ENCODE measurements around the gene CDX1.
A peak's percentile ranks its signal among the peaks of the same experiment; 100 is the strongest.

The CDX1 gene

DNA sequence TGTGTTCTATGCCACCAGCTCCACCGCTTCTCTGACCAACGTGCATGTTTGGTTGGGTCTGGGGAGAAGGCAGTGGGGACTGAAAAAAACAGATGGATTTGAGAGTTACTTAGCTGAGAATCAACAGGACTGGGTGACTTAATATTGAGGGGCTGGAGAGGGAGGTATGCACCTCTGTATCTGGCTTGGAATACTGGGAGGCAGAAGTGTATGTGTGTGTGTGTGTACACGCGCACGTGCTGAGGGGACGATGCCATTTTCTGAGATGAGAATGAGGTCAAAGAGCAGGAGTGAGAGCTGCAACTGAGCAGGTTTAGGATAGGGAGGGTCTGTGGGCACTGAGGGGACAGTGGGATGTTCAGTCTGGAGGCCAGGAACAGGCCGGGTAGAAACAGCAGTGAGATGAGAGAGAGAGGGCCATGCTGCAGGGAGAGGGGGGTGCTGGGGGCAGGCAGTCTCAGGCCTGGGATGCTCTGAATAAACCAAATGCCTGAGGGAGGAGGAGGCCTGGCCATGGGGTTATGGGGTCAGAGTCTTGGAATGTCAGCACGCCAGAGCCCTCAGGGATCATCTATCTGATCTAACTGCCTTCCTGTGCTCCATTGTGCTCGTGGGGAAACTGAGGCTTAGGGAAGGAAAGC lies 24.9 kb upstream of the CDX1 start:
- peaks cover 95 to 100% (median 100%) of the 10 kb centered on the region in 10 experiments for H3K4me1 ChIP-seq

DNA sequence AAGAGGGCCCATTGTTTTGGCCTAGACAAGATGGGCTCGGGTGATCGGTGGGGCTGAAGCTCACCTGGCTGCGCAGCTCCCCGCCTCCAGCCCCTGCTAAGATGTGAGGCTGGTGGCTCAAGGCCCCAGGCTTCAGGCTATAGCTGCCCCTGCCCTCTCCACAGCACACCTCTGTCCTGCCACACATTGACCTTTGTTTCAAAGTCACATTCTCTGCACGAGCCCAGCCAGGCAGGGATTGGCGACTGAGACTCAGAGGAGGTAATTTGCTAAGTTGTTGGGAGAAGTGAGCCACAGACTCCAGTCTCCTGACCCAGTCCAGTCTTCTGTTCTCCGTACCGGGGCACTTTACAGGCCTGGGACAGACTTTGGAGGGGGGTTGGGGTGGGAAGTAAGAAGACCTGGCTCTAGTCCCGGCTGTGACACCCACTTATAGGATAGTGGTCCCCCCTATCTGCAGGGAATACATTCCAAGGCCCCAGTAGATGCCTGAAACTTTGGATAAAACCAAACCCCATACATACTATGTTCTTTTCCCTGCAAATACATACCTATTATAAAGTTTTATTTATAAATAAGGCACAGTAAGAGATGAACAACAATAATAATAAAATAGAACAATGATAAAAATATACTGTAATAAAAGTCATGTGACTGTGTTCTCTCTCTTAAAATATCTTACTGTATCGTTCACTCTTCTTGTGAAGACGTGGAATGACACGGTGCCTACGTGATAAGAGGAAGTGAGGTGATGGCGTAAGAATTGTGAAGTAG lies 24.2 kb upstream of the CDX1 start:
- Histone ChIP-seq H3K9ac (peak overlapping the region in 9 of 11 experiments; percentile 23 to 80 (median 76); a peak in 16 of 22 replicates), H3K36me3 (peaks cover 0 to 3% (median 0%) of the 10 kb centered on the region in 11 experiments; a peak in 5 of 22 replicates), H3K27me3 (no peaks in the 10 kb centered on the region), H3K4me3 (no peak overlapping the region; a peak in 1 of 20 replicates), H4K20me1 (no peaks in the 10 kb centered on the region), H3K4me2 (peak overlapping the region; percentile 90 to 100 (median 98)), H3K9me3 (replicated peaks in 1 of 11) (no peaks in the 10 kb centered on the region), H3K27ac (peak overlapping the region; percentile 15 to 91 (median 84); a peak in 21 of 22 replicates), H3K4me1 (peaks cover 92 to 100% (median 100%) of the 10 kb centered on the region in 10 experiments)
- TF ChIP-seq Cebpa-rat (IDR thresholded peaks at IDR 0.05): 0 out of 22 replicates have a peak, but pooled peaks of 1 of the 11 experiments have one; percentile 13

More for the DNA sequence above, 24.9 kb upstream of the CDX1 start:
- Histone ChIP-seq H3K9ac (peak overlapping the region in 9 of 11 experiments; percentile 13 to 79 (median 30); a peak in 15 of 22 replicates), H3K27ac (peak overlapping the region in 10 of 11 experiments; percentile 72 to 91 (median 84); a peak in 20 of 22 replicates), H3K27me3 (no peaks in the 10 kb centered on the region), H3K4me2 (peak overlapping the region; percentile 39 to 100 (median 98)), H4K20me1 (no peaks in the 10 kb centered on the region), H3K4me3 (no peak overlapping the region), H3K36me3 (peaks cover 0 to 11% (median 6%) of the 10 kb centered on the region in 11 experiments; a peak in 12 of 22 replicates), H3K9me3 (replicated peaks in 1 of 11) (no peaks in the 10 kb centered on the region)
- no peak for TF ChIP-seq Cebpa-rat (IDR thresholded peaks at IDR 0.05)

DNA sequence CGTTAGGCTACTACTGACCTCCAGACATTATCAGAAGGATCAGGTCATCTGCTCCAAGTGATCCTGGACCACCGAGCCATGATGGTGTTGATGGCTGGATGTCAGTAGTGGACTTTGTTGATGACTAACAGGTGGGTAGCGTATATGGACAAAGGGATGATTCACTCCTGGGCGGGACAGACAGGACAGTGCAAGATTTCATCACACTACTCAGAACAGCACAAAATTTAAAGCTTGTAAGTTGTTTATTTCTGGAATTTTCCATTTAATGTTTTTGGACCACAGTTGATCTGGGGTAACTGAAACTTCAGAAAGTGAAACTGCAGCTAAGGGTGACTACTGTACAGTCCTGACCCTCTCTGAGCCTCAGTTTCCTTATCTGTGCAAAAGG lies 23.6 kb upstream of the CDX1 start:
- peak overlapping the region; percentile 63 to 80 (median 77); a peak in 20 of 22 replicates for H3K9ac ChIP-seq
- peak overlapping the region; percentile 90 to 100 (median 98) for H3K4me2 ChIP-seq
- peak overlapping the region; percentile 70 to 91 (median 84); a peak in 21 of 22 replicates for H3K27ac ChIP-seq
- peaks cover 0 to 4% (median 0%) of the 10 kb centered on the region in 11 experiments; a peak in 5 of 22 replicates for H3K36me3 ChIP-seq
- TF ChIP-seq Cebpa-rat (IDR thresholded peaks at IDR 0.05): peak in 4 of 11 experiments; percentile 4 to 47 (median 28); a peak in 2 of 22 replicates
- no peaks in the 10 kb centered on the region for H4K20me1 ChIP-seq
- H3K4me1 ChIP-seq: peaks cover 89 to 100% (median 100%) of the 10 kb centered on the region in 10 experiments
- no peaks in the 10 kb centered on the region for H3K27me3 ChIP-seq
- peak overlapping the region in 5 of 10 experiments; percentile 35 to 63 (median 53); a peak in 8 of 20 replicates for H3K4me3 ChIP-seq
- H3K9me3 ChIP-seq (replicated peaks in 1 of 11): no peaks in the 10 kb centered on the region

DNA sequence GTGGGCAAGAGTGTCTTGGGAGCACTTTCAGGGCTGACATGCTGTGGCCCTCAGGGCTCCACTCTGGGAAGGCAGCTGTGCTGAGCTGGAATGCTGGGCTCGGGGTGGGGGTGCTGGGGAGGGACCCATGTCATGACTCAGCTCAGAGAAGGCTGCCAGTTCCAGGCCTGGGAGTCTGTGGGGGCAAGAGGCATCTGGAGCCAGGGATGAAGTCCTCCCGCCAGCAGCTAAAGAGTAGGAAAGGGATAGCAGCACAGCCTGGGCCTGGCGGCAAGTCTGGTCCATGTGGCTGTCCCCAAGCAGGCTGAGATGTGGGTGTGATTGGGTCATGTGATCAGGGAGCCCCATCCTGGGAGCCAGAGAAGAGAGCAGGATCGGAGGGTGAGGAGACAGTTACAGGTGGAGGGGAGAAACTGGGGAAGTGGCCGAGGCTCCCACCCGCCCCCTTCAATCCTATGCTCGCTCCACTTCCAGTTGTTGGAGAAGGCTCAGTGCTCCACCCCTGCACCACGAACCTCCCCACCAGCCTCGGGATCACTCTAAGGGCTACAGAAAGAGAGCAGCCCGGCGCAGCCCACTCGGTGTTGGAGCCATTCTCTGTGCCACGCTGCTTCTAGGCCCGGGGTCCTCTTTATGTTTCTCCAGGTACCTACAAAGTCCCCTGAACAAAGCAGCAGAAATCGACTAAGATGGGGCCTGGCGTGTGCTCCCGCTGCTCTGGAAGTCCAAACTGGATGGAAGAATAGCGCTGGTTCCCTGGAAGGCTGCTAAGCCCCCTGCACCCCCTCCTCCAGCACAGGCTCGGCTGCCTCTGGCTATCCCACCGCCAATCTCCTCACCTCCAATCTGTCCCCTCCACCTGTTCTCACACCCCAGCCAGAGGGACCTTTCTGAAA lies 23.0 kb upstream of the CDX1 start:
- H3K9ac ChIP-seq: peak overlapping the region; percentile 63 to 80 (median 77)
- H3K4me3 ChIP-seq: peak overlapping the region in 8 of 10 experiments; percentile 35 to 63 (median 50); a peak in 17 of 20 replicates
- TF ChIP-seq Cebpa-rat (IDR thresholded peaks at IDR 0.05): no peak
- H3K4me2 ChIP-seq: peak overlapping the region; percentile 90 to 100 (median 98)
- H3K27ac ChIP-seq: peak overlapping the region; percentile 70 to 91 (median 84); a peak in 21 of 22 replicates
- H3K9me3 ChIP-seq (replicated peaks in 1 of 11): no peaks in the 10 kb centered on the region
- H3K4me1 ChIP-seq: peaks cover 83 to 100% (median 100%) of the 10 kb centered on the region in 10 experiments
- H3K36me3 ChIP-seq: peaks cover 0 to 10% (median 4%) of the 10 kb centered on the region in 11 experiments; a peak in 12 of 22 replicates
- H3K27me3 ChIP-seq: no peaks in the 10 kb centered on the region
- no peaks in the 10 kb centered on the region for H4K20me1 ChIP-seq

DNA sequence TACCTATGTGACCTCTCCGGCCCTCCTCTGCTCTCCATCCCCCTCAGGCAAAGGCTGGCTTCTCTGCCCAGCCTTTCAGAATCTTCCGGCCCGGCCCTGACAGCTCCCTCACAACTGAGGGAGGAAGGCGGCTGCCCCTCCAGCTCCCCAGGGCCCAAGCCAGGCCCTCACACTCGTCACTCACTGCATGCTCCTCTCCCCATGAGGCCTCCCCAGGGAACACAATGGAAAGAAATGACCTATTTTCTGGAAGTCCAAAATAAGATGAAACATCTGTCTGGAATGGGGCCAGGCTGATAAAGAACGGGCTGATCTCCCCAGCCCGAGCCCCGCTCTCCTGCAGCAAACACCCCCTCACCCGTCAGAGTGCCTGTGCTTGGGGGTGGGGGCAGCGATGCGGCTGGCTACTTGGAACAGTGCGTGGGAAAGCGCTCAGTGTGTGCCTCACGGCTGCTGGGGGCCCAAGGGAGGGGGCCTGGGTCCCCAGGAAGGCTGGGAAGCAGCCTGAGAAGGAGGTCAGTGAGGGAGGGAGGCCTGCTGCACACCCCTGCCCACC lies 22.3 kb upstream of the CDX1 start:
- H3K4me3 ChIP-seq: peak overlapping the region in 8 of 10 experiments; percentile 35 to 63 (median 50); a peak in 16 of 20 replicates
- no peak for TF ChIP-seq Cebpa-rat (IDR thresholded peaks at IDR 0.05)
- H4K20me1 ChIP-seq: no peaks in the 10 kb centered on the region
- peak overlapping the region; percentile 90 to 100 (median 98) for H3K4me2 ChIP-seq
- peaks cover 81 to 100% (median 100%) of the 10 kb centered on the region in 10 experiments for H3K4me1 ChIP-seq
- peaks cover 0 to 16% (median 11%) of the 10 kb centered on the region in 11 experiments; a peak in 13 of 22 replicates for H3K36me3 ChIP-seq
- H3K9ac ChIP-seq: peak overlapping the region; percentile 63 to 80 (median 77)
- peak overlapping the region; percentile 70 to 91 (median 84) for H3K27ac ChIP-seq
- H3K9me3 ChIP-seq (replicated peaks in 1 of 11): no peaks in the 10 kb centered on the region
- no peaks in the 10 kb centered on the region for H3K27me3 ChIP-seq

DNA sequence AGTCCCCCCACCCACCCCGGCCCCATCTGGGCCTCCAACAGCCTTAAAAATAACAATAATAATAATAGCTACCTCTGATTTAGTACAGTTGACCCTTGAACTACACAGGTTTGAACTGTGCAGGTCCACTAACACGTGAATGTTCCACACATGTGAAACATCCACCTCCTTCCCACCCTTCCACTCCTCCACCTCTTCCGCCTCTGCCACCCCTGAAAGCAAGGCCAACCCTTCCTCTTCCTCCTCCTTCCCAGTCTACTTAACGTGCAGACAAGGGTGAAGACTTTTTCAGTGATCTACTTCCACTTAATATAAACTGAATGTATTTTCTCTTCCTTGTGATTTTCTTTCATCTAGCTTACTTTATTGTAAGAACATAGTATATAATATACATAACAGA lies 21.7 kb upstream of the CDX1 start:
- peak overlapping the region; percentile 90 to 100 (median 98) for H3K4me2 ChIP-seq
- H3K4me1 ChIP-seq: peaks cover 81 to 100% (median 100%) of the 10 kb centered on the region in 10 experiments
- TF ChIP-seq Cebpa-rat (IDR thresholded peaks at IDR 0.05): no peak
- H4K20me1 ChIP-seq: no peaks in the 10 kb centered on the region
- no peaks in the 10 kb centered on the region for H3K9me3 ChIP-seq (replicated peaks in 1 of 11)
- peak overlapping the region in 8 of 10 experiments; percentile 5 to 63 (median 49); a peak in 7 of 20 replicates for H3K4me3 ChIP-seq
- H3K9ac ChIP-seq: peak overlapping the region; percentile 63 to 80 (median 77); a peak in 19 of 22 replicates
- H3K27me3 ChIP-seq: no peaks in the 10 kb centered on the region
- peaks cover 0 to 16% (median 11%) of the 10 kb centered on the region in 11 experiments; a peak in 13 of 22 replicates for H3K36me3 ChIP-seq
- H3K27ac ChIP-seq: peak overlapping the region; percentile 70 to 91 (median 84); a peak in 20 of 22 replicates

DNA sequence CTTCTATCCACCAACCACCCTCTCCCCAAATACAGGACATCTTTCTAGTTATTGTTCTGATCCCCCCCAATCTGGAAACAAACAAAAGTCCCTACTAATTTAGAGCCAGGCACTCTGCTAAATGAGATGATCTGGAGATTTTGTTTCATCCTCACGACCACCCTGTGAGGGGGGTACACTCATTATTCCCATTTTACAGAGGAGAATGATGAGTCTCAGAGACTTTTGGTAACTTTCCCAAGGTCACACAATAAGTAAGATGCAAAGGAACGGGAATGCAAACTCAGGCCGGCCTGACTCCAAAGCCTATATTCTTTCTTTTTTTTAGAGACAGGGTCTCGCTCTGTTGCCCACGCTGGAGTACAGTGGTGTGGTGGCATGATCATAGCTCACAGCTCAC lies 20.3 kb upstream of the CDX1 start:
- TF ChIP-seq Cebpa-rat (IDR thresholded peaks at IDR 0.05): no peak
- peak overlapping the region; percentile 63 to 80 (median 77); a peak in 18 of 22 replicates for H3K9ac ChIP-seq
- no peaks in the 10 kb centered on the region for H4K20me1 ChIP-seq
- H3K27me3 ChIP-seq: no peaks in the 10 kb centered on the region
- no peak overlapping the region for H3K4me3 ChIP-seq
- peaks cover 0 to 19% (median 14%) of the 10 kb centered on the region in 11 experiments; a peak in 15 of 22 replicates for H3K36me3 ChIP-seq
- H3K4me2 ChIP-seq: peak overlapping the region; percentile 90 to 100 (median 98)
- peak overlapping the region; percentile 57 to 91 (median 84); a peak in 19 of 22 replicates for H3K27ac ChIP-seq
- H3K9me3 ChIP-seq (replicated peaks in 1 of 11): no peaks in the 10 kb centered on the region
- peaks cover 78 to 100% (median 100%) of the 10 kb centered on the region in 10 experiments for H3K4me1 ChIP-seq

All from BLaER1 treated with 17β-estradiol and CSF1 and Interleukin-3, amounts not matched to agents 10 nM and 100 nM (cell line).